NB4 (cell line): ENCODE results near the gene TJAP1.
"Not testable (repeated sequence)": the region's sequence is repeated elsewhere in the genome, so short reads cannot be mapped to it uniquely, and the experiment has no call there.

ENCODE experiments used
- MYC ChIP-seq: IDR thresholded peaks from 2 replicates; pipeline ENCODE4 v1.6.1; 2011; ENCODE audit warnings: low read depth, low read length
- POLR2A ChIP-seq: IDR thresholded peaks from 2 replicates; pipeline ENCODE4 v1.6.1; 2011; ENCODE audit warnings: mild to moderate bottlenecking; ENCODE audit not compliant: insufficient read length; ENCODE audit errors: extremely low read depth
- TF ChIP-seq, protein P1 (sequence below): IDR thresholded peaks from one replicate; pipeline ENCODE4 v1.5.1; 2012; ENCODE audit warnings: low read depth, low read length
- TF ChIP-seq, protein P2 (sequence below): IDR thresholded peaks from 2 replicates; pipeline ENCODE4 v1.6.1; 2011; ENCODE audit warnings: low read depth, low read length

- TF ChIP-seq, protein P1, sequence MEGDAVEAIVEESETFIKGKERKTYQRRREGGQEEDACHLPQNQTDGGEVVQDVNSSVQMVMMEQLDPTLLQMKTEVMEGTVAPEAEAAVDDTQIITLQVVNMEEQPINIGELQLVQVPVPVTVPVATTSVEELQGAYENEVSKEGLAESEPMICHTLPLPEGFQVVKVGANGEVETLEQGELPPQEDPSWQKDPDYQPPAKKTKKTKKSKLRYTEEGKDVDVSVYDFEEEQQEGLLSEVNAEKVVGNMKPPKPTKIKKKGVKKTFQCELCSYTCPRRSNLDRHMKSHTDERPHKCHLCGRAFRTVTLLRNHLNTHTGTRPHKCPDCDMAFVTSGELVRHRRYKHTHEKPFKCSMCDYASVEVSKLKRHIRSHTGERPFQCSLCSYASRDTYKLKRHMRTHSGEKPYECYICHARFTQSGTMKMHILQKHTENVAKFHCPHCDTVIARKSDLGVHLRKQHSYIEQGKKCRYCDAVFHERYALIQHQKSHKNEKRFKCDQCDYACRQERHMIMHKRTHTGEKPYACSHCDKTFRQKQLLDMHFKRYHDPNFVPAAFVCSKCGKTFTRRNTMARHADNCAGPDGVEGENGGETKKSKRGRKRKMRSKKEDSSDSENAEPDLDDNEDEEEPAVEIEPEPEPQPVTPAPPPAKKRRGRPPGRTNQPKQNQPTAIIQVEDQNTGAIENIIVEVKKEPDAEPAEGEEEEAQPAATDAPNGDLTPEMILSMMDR = not testable (repeated sequence)
- not testable (repeated sequence) for TF ChIP-seq POLR2A, MYC
- TF ChIP-seq, protein P2, sequence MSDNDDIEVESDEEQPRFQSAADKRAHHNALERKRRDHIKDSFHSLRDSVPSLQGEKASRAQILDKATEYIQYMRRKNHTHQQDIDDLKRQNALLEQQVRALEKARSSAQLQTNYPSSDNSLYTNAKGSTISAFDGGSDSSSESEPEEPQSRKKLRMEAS = not testable (repeated sequence)
Observed at GRCh38 chr6:43538986-43539385, 61.6 kb downstream of the TJAP1 start.
